B cell (primary cell): Measurements from ENCODE around the gene CENPM.

ENCODE experiments used
- CTCF ChIP-seq: fragments of 200-600 bp; IDR thresholded peaks from one replicate; pipeline ENCODE4 v1.8.0; 2022; ENCODE audit warnings: antibody characterized with exemption, mild to moderate bottlenecking
- EZH2 ChIP-seq: IDR thresholded peaks from 2 replicates; pipeline ENCODE4 v1.6.1; 2012; ENCODE audit warnings: borderline replicate concordance, low read depth, mild to moderate bottlenecking, moderate library complexity, low read length; ENCODE audit not compliant: insufficient read depth, poor library complexity, severe bottlenecking

GRCh38 chr22:41969110-41969646, 22.2 kb upstream of the CENPM start, which contains the start of gene SEPTIN3:
- no peak for TF ChIP-seq EZH2
- TF ChIP-seq CTCF, result no peak
